Measurements from ENCODE around the gene PFN3. TPM values are rescaled to one million over a fixed set of nuclear protein-coding genes. Genes with fewer than 3 reads are reported as not detected.

PFN3 gene
- total RNA-seq, 2 experiments from 2014 or later = not detected

- Histone ChIP-seq H3K4me1 (ENCODE audit: insufficient read depth, low read length) (peaks cover 100% of the 10 kb centered on the region), H3K9me3 (ENCODE audit: control insufficient read depth in 1 of 2, insufficient read depth in 1 of 2, low read length in 2 of 2) (no peaks in the 10 kb centered on the region), H3K4me3 (ENCODE audit: low read length) (peak overlapping the region; percentile 65), H3K27me3 (ENCODE audit: control insufficient read depth in 1 of 2, insufficient read depth in 2 of 2, low read length in 2 of 2) (no peaks in the 10 kb centered on the region), H3K27ac (ENCODE audit: low read depth in 1 of 2, low read length in 2 of 2) (peak overlapping the region; percentile 87 to 92), H3K36me3 (ENCODE audit: insufficient read depth, low read length) (peaks cover 86% of the 10 kb centered on the region)
- intact Hi-C loops (cut with DNase I, micrococcal nuclease) = no loop called here
- ChIA-PET POLR2A (interaction anchor here (0.9 to 12.6 kb wide), 11 partner anchors 10 to 1952 kb away, joined by 3 to 661 read pairs (median 5); partner anchors contain the start of genes F12, LMAN2 and PRR7), CTCF (interaction anchor here (0.9 to 9.3 kb wide), 8 partner anchors 10 to 122 kb away, joined by 3 to 82 read pairs (median 8); partner anchors contain the start of gene PRR7)
- no peaks in the 10 kb centered on the region for H3K27me3 Mint-ChIP-seq
- peak overlapping the region; percentile 95 for H3K4me3 Mint-ChIP-seq
- H3K27ac Mint-ChIP-seq = peak overlapping the region; percentile 96
- peaks cover 70% of the 10 kb centered on the region for H3K4me1 Mint-ChIP-seq (ENCODE audit: low read depth)
- ATAC-seq (ENCODE audit: poor library complexity) (no peak), DNase-seq (peak in 1 of 14 experiments; percentile 21)
- H3K9me3 Mint-ChIP-seq = no peaks in the 10 kb centered on the region
- TF ChIP-seq, protein P1, sequence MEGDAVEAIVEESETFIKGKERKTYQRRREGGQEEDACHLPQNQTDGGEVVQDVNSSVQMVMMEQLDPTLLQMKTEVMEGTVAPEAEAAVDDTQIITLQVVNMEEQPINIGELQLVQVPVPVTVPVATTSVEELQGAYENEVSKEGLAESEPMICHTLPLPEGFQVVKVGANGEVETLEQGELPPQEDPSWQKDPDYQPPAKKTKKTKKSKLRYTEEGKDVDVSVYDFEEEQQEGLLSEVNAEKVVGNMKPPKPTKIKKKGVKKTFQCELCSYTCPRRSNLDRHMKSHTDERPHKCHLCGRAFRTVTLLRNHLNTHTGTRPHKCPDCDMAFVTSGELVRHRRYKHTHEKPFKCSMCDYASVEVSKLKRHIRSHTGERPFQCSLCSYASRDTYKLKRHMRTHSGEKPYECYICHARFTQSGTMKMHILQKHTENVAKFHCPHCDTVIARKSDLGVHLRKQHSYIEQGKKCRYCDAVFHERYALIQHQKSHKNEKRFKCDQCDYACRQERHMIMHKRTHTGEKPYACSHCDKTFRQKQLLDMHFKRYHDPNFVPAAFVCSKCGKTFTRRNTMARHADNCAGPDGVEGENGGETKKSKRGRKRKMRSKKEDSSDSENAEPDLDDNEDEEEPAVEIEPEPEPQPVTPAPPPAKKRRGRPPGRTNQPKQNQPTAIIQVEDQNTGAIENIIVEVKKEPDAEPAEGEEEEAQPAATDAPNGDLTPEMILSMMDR (IDR thresholded peaks at IDR 0.05) = no peak
- H3K36me3 Mint-ChIP-seq (ENCODE audit: low read depth) = peaks cover 86% of the 10 kb centered on the region
These were observed 31.8 kb upstream of the PFN3 start for GRCh38 chr5:177432143-177432838.

DNA sequence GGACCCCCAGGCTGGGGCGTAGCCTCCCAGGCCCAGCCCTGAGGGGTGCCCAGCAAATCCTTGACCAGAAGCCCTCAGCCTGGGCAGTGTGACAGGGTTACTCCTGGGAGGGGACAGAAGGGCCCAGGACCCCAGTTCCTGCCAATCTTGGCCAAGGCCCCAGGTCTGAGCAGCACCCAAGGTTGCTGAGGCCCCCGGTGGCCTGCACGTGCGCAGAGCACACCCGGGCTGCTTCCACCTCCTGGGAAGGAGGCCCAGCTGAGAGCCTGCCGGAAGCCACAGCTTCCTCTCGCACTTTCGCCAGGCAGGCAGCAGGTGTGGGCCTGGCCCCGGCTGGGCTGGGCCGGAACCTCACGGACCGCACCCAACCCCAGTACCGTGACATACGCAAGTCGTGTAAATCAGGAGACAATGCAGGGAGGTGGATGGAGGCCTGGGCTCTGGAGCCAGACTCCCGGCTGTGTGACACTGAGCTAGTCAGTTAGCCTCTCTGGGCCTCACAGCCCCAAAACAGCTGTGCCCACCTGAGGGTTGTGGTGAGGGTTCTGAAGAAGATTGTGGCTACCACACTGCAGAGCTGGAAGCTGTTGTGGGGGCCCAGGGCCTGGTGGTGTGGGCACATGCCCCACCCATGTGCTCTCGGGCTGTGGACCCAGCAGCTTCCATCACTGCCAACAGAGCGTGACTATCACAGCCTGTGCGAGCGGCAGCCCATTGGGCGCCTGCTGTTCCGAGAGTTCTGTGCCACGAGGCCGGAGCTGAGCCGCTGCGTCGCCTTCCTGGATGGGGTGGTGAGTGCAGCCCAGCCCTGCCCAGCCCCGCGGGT lies 31.1 kb upstream of the PFN3 start:
- Histone ChIP-seq H3K36me3 (ENCODE audit: insufficient read depth, low read length) (peaks cover 80% of the 10 kb centered on the region), H3K4me3 (ENCODE audit: low read length) (peak overlapping the region; percentile 65), H3K27me3 (ENCODE audit: control insufficient read depth in 1 of 2, insufficient read depth in 2 of 2, low read length in 2 of 2) (no peaks in the 10 kb centered on the region), H3K9me3 (ENCODE audit: control insufficient read depth in 1 of 2, insufficient read depth in 1 of 2, low read length in 2 of 2) (no peaks in the 10 kb centered on the region), H3K4me1 (ENCODE audit: insufficient read depth, low read length) (peaks cover 96% of the 10 kb centered on the region), H3K27ac (ENCODE audit: low read depth in 1 of 2, low read length in 2 of 2) (peak overlapping the region; percentile 87 to 92)
- DNase-seq (peak in 12 of 14 experiments; percentile 45 to 93 (median 70)), ATAC-seq (ENCODE audit: poor library complexity) (peak; percentile 43)
- H3K27ac Mint-ChIP-seq = peak overlapping the region; percentile 96
- H3K9me3 Mint-ChIP-seq = no peaks in the 10 kb centered on the region
- peaks cover 62% of the 10 kb centered on the region for H3K4me1 Mint-ChIP-seq (ENCODE audit: low read depth)
- H3K4me3 Mint-ChIP-seq = peak overlapping the region; percentile 95
- POLR2A ChIA-PET = interaction anchor here (1.2 to 12.6 kb wide), 10 partner anchors 9 to 122 kb away, joined by 3 to 661 read pairs (median 5); partner anchors contain the start of genes F12, LMAN2 and PRR7
- TF ChIP-seq, protein P1 (IDR thresholded peaks at IDR 0.05) = no peak
- H3K27me3 Mint-ChIP-seq = no peaks in the 10 kb centered on the region
- CTCF ChIA-PET = interaction anchor here (0.6 to 9.3 kb wide), 9 partner anchors 8 to 122 kb away, joined by 3 to 82 read pairs (median 5); partner anchors contain the start of gene PRR7
- intact Hi-C loops (cut with DNase I, micrococcal nuclease) = loop anchor here in 1 of 2 experiments (2.0 kb wide), 1 partner anchor 13 kb away; no protein-coding TSS in a partner anchor
- H3K36me3 Mint-ChIP-seq (ENCODE audit: low read depth) = peaks cover 82% of the 10 kb centered on the region

- no peaks in the 10 kb centered on the region for H3K27me3 ChIP-seq (ENCODE audit: control insufficient read depth in 1 of 2, insufficient read depth in 2 of 2, low read length in 2 of 2)
- H3K4me1 ChIP-seq (ENCODE audit: insufficient read depth, low read length) = peaks cover 92% of the 10 kb centered on the region
- peak in 3 of 14 experiments; percentile 33 to 41 (median 39) for DNase-seq
- Mint-ChIP-seq H3K36me3 (ENCODE audit: low read depth) (peaks cover 85% of the 10 kb centered on the region), H3K9me3 (no peaks in the 10 kb centered on the region), H3K27me3 (no peaks in the 10 kb centered on the region), H3K4me1 (ENCODE audit: low read depth) (peaks cover 65% of the 10 kb centered on the region), H3K27ac (peak overlapping the region; percentile 96), H3K4me3 (peak overlapping the region; percentile 95)
- peak overlapping the region; percentile 87 to 92 for H3K27ac ChIP-seq (ENCODE audit: low read depth in 1 of 2, low read length in 2 of 2)
- ATAC-seq (ENCODE audit: poor library complexity) = no peak
- H3K4me3 ChIP-seq (ENCODE audit: low read length) = peak overlapping the region; percentile 65
- peaks cover 74% of the 10 kb centered on the region for H3K36me3 ChIP-seq (ENCODE audit: insufficient read depth, low read length)
- POLR2A ChIA-PET = interaction anchor here (1.2 to 12.6 kb wide), 9 partner anchors 9 to 121 kb away, joined by 3 to 661 read pairs (median 5); partner anchors contain the start of genes F12 and PRR7
- intact Hi-C loops (cut with DNase I, micrococcal nuclease) = loop anchor here in 1 of 2 experiments (2.0 kb wide), 1 partner anchor 14 kb away; no protein-coding TSS in a partner anchor
- TF ChIP-seq, protein P1 (IDR thresholded peaks at IDR 0.05) = no peak
- CTCF ChIA-PET = interaction anchor here (1.2 to 9.3 kb wide), 6 partner anchors 9 to 28 kb away, joined by 4 to 82 read pairs (median 8); no protein-coding TSS in a partner anchor
- no peaks in the 10 kb centered on the region for H3K9me3 ChIP-seq (ENCODE audit: control insufficient read depth in 1 of 2, insufficient read depth in 1 of 2, low read length in 2 of 2)
These were observed 30.5 kb upstream of the PFN3 start for GRCh38 chr5:177430972-177431316.

All from CD4-positive, alpha-beta T cell (primary cell).